CD14-positive monocyte (primary cell): ENCODE measurements around the gene SMC4. TPM values are rescaled to one million over a fixed set of nuclear protein-coding genes. Genes with fewer than 3 reads are reported as not detected.

Source experiments
- DNase-seq, 3 donors: peaks; one replicate each; pipeline ENCODE4 v3.0.0-alpha.2; 2011 to 2022
- H2AFZ ChIP-seq: 2 replicates; pipeline ENCODE4 v1.6.0; 2012; ENCODE audit warnings: mild to moderate bottlenecking, low read depth, low read length, inconsistent platforms; ENCODE audit not compliant: insufficient read depth, poor library complexity, severe bottlenecking
- H3K27ac ChIP-seq, 2 donors: 1 replicate in 1 of 2; 2 replicates in 1 of 2; pipeline ENCODE4 v1.5.1; 2012 to 2013; ENCODE audit warnings: low read length in 2 of 2, control low read depth in 1 of 2, inconsistent platforms in 1 of 2, low read depth in 1 of 2, mild to moderate bottlenecking in 1 of 2
- H3K27me3 ChIP-seq, 2 donors: one replicate each; pipeline versions ENCODE4 v1.6.0 to v1.6.1; 2011 to 2013; ENCODE audit warnings: low read length in 2 of 2; ENCODE audit not compliant: control insufficient read depth in 2 of 2, insufficient read depth in 2 of 2
- H3K36me3 ChIP-seq, 2 donors: replicated peaks in 1 of 2; 1 replicate in 1 of 2; 2 replicates in 1 of 2; pipeline versions ENCODE4 v1.5.1 to v1.6.1; 2012 to 2013; ENCODE audit warnings: low read length in 2 of 2, control low read depth in 1 of 2, inconsistent platforms in 1 of 2, mild to moderate bottlenecking in 1 of 2; ENCODE audit not compliant: insufficient read depth in 2 of 2, control insufficient read depth in 1 of 2
- H3K4me1 ChIP-seq, 2 donors: 1 replicate in 1 of 2; 2 replicates in 1 of 2; pipeline versions ENCODE4 v1.5.1 to v1.6.1; 2012 to 2013; ENCODE audit warnings: low read length in 2 of 2, control low read depth in 1 of 2, inconsistent platforms in 1 of 2, mild to moderate bottlenecking in 1 of 2, moderate library complexity in 1 of 2; ENCODE audit not compliant: insufficient read depth in 2 of 2, control insufficient read depth in 1 of 2
- H3K4me2 ChIP-seq: replicated peaks from 2 replicates; pipeline ENCODE3; 2012; ENCODE audit warnings: low read length, moderate library complexity, mild to moderate bottlenecking; ENCODE audit not compliant: poor library complexity, severe bottlenecking; ENCODE audit errors: extremely low read depth
- H3K4me3 ChIP-seq, 3 experiments: fragments of 200-600 bp in 1 of 3; sonication (generic) in 1 of 3; replicated peaks in 1 of 3; 1 replicate in 2 of 3; 2 replicates in 1 of 3; pipeline ENCODE4 v1.5.1; 2011 to 2013; ENCODE audit warnings: low read length in 3 of 3, mild to moderate bottlenecking in 3 of 3, control low read depth in 2 of 3, low read depth in 2 of 3, inconsistent platforms in 1 of 3, moderate library complexity in 1 of 3
- H3K79me2 ChIP-seq: 2 replicates; pipeline ENCODE4 v1.6.0; 2012; ENCODE audit warnings: mild to moderate bottlenecking, control low read depth, inconsistent platforms, low read length, moderate library complexity; ENCODE audit not compliant: insufficient read depth
- H3K9ac ChIP-seq: 2 replicates; pipeline ENCODE4 v1.6.0; 2017; ENCODE audit warnings: low read length, mild to moderate bottlenecking; ENCODE audit not compliant: insufficient read depth, poor library complexity, severe bottlenecking
- H3K9me3 ChIP-seq, 2 donors: replicated peaks in 1 of 2; 1 replicate in 1 of 2; 2 replicates in 1 of 2; pipeline versions ENCODE4 v1.5.1 to v1.6.1; 2012 to 2013; ENCODE audit warnings: low read length in 2 of 2, control low read depth in 1 of 2; ENCODE audit not compliant: control insufficient read depth in 1 of 2, insufficient read depth in 1 of 2
- H4K20me1 ChIP-seq: 2 replicates; pipeline ENCODE4 v1.6.0; 2012; ENCODE audit warnings: mild to moderate bottlenecking, low read length, control low read depth, moderate library complexity; ENCODE audit not compliant: insufficient read depth
- H3K27ac Mint-ChIP-seq, 7 donors: one replicate each; pipeline ENCODE4 v1.8.0; 2020; ENCODE audit warnings: mild to moderate bottlenecking in 7 of 7, mixed read lengths in 7 of 7, moderate library complexity in 6 of 7, inconsistent platforms in 2 of 7
- H3K27me3 Mint-ChIP-seq, 3 donors: one replicate each; pipeline ENCODE4 v1.8.0; 2021 to 2022; ENCODE audit warnings: low read depth in 3 of 3, mild to moderate bottlenecking in 3 of 3, mixed read lengths in 3 of 3, moderate library complexity in 3 of 3, inconsistent platforms in 1 of 3
- H3K36me3 Mint-ChIP-seq, 2 donors: one replicate each; pipeline ENCODE4 v1.8.0; 2020; ENCODE audit warnings: mixed read lengths in 2 of 2, inconsistent platforms in 1 of 2, mild to moderate bottlenecking in 1 of 2
- H3K4me1 Mint-ChIP-seq: one replicate; pipeline ENCODE4 v1.8.0; 2020; ENCODE audit warnings: mild to moderate bottlenecking, mixed read lengths
- H3K4me3 Mint-ChIP-seq, 2 donors: one replicate each; pipeline ENCODE4 v1.8.0; 2020; ENCODE audit warnings: mild to moderate bottlenecking in 2 of 2, mixed read lengths in 2 of 2, moderate library complexity in 1 of 2
- H3K9me3 Mint-ChIP-seq, 7 donors: one replicate each; pipeline ENCODE4 v1.8.0; 2020 to 2022; ENCODE audit warnings: mixed read lengths in 7 of 7, mild to moderate bottlenecking in 6 of 7, moderate library complexity in 6 of 7, inconsistent platforms in 2 of 7
- CTCF ChIP-seq: fragments of 200-600 bp; IDR thresholded peaks from one replicate; pipeline ENCODE4 v1.8.0; 2022; ENCODE audit warnings: antibody characterized with exemption, mild to moderate bottlenecking
- WGBS: methylation state at CpG from one replicate; pipeline ENCODE4 v1.1.5; 2013; ENCODE audit warnings: missing lambda C conversion rate; ENCODE audit not compliant: insufficient coverage; 5-methylcytosine and 5-hydroxymethylcytosine counted together
- intact Hi-C, 2 donors: fragments of 100-400 bp; cut with micrococcal nuclease; formaldehyde crosslinking; loops; one replicate each; pipeline versions ENCODE4 v1.15.0 to v1.15.1; 2023
- polyA plus RNA-seq, 3 donors: library from polyadenylated mRNA; depleted of rRNA in 1 of 3; unstranded in 2 of 3; stranded (reverse) in 1 of 3; fragments of 300-500 nt in 2 of 3; fragments of >200 nt in 1 of 3; fragmentation: Illumina TruSeq in 2 of 3; gene quantifications; 1 replicate in 2 of 3; 2 replicates in 1 of 3; pipeline ENCODE4 v1.2.3, GENCODE V29; 2012 to 2021

The SMC4 gene
- polyA plus RNA-seq, 3 donors, result 6.8 to 17.2 (median 14.1) TPM

GRCh38 chr3:160402221-160403027 lies 3.0 kb downstream of the SMC4 start:
- Histone ChIP-seq H3K9ac (peak overlapping the region; percentile 11), H3K4me2 (peak overlapping the region; percentile 91), H3K27me3 (no peaks in the 10 kb centered on the region), H4K20me1 (no peaks in the 10 kb centered on the region), H3K27ac (peak overlapping the region in 1 of 2 donors; percentile 87), H3K79me2 (peaks cover 93% of the 10 kb centered on the region), H3K4me3 (peak overlapping the region; percentile 87 to 99 (median 87)), H3K4me1 (peaks cover 17 to 33% of the 10 kb centered on the region in 2 donors), H3K9me3 (no peaks in the 10 kb centered on the region), H2AFZ (no peak overlapping the region), H3K36me3 (peaks cover 0 to 8% of the 10 kb centered on the region in 2 donors)
- H3K9me3 Mint-ChIP-seq, result no peaks in the 10 kb centered on the region
- WGBS, result no CpG with 5 or more reads among the region's 11 CpGs
- no peaks in the 10 kb centered on the region for H3K27me3 Mint-ChIP-seq
- H3K4me1 Mint-ChIP-seq, result peaks cover 44% of the 10 kb centered on the region
- peaks cover 0 to 3% of the 10 kb centered on the region in 2 donors for H3K36me3 Mint-ChIP-seq
- TF ChIP-seq CTCF, result no peak
- intact Hi-C loops, result loop anchor here in 1 of 2 donors (5.0 kb wide), 1 partner anchor 45 kb away; the partner anchor contains the start of gene TRIM59
- peak overlapping the region; percentile 65 to 87 for H3K4me3 Mint-ChIP-seq
- peak overlapping the region in 5 of 7 donors; percentile 62 to 98 (median 79) for H3K27ac Mint-ChIP-seq
- no peak for DNase-seq

GRCh38 chr3:160403028-160403545 lies 3.6 kb downstream of the SMC4 start:
- H4K20me1 ChIP-seq, result no peaks in the 10 kb centered on the region
- Mint-ChIP-seq H3K36me3 (peaks cover 3% of the 10 kb centered on the region in 2 donors), H3K27me3 (no peaks in the 10 kb centered on the region), H3K4me1 (peaks cover 43% of the 10 kb centered on the region), H3K9me3 (no peaks in the 10 kb centered on the region), H3K27ac (peak overlapping the region in 4 of 7 donors; percentile 5 to 82 (median 52)), H3K4me3 (peak overlapping the region; percentile 16 to 65)
- intact Hi-C loops, result loop anchor here in 1 of 2 donors (5.0 kb wide), 1 partner anchor 44 kb away; the partner anchor contains the start of gene TRIM59
- TF ChIP-seq CTCF, result no peak
- WGBS, result no CpG with 5 or more reads among the region's 2 CpGs
- DNase-seq, result no peak
- H3K4me3 ChIP-seq, result peak overlapping the region; percentile 12 to 87 (median 29)
- no peaks in the 10 kb centered on the region for H3K27me3 ChIP-seq
- peaks cover 17 to 33% of the 10 kb centered on the region in 2 donors for H3K4me1 ChIP-seq
- peaks cover 5 to 12% of the 10 kb centered on the region in 2 donors for H3K36me3 ChIP-seq
- H3K79me2 ChIP-seq, result peaks cover 94% of the 10 kb centered on the region
- H3K9ac ChIP-seq, result peak overlapping the region; percentile 11
- H3K27ac ChIP-seq, result peak overlapping the region in 1 of 2 donors; percentile 87
- H2AFZ ChIP-seq, result no peak overlapping the region
- H3K4me2 ChIP-seq, result peak overlapping the region; percentile 91
- H3K9me3 ChIP-seq, result no peaks in the 10 kb centered on the region
